ENCODE data around the gene CXCL1.

CXCL1 gene

GRCh38 chr4:73855406-73855805 is 13.8 kb upstream of the CXCL1 start:
- H3K27me3 ChIP-seq (ENCODE audit: control insufficient read depth, insufficient read depth, low read length), result no peaks in the 10 kb centered on the region
- no peaks in the 10 kb centered on the region for H3K4me1 ChIP-seq (ENCODE audit: control insufficient read depth, insufficient read depth, low read length)
- no peak overlapping the region for H3K27ac ChIP-seq (ENCODE audit: low read depth, low read length)
- no peak overlapping the region for H3K4me3 ChIP-seq (ENCODE audit: low read length)
- no peak overlapping the region for H3K9ac ChIP-seq (ENCODE audit: low read length)
- H3K36me3 ChIP-seq (ENCODE audit: control insufficient read depth, insufficient read depth, low read length), result no peaks in the 10 kb centered on the region

GRCh38 chr4:73856518-73856917 is 12.7 kb upstream of the CXCL1 start:
- no peaks in the 10 kb centered on the region for H3K4me1 ChIP-seq (ENCODE audit: control insufficient read depth, insufficient read depth, low read length)
- H3K4me3 ChIP-seq (ENCODE audit: low read length), result no peak overlapping the region
- H3K36me3 ChIP-seq (ENCODE audit: control insufficient read depth, insufficient read depth, low read length), result no peaks in the 10 kb centered on the region
- H3K27ac ChIP-seq (ENCODE audit: low read depth, low read length), result no peak overlapping the region
- no peak overlapping the region for H3K9ac ChIP-seq (ENCODE audit: low read length)
- H3K27me3 ChIP-seq (ENCODE audit: control insufficient read depth, insufficient read depth, low read length), result no peaks in the 10 kb centered on the region

GRCh38 chr4:73859614-73860088 is 9.5 kb upstream of the CXCL1 start:
- Histone ChIP-seq H3K4me1 (ENCODE audit: control insufficient read depth, insufficient read depth, low read length) (no peaks in the 10 kb centered on the region), H3K36me3 (ENCODE audit: control insufficient read depth, insufficient read depth, low read length) (no peaks in the 10 kb centered on the region), H3K27ac (ENCODE audit: low read depth, low read length) (no peak overlapping the region)

GRCh38 chr4:73860181-73860580 is 9.0 kb upstream of the CXCL1 start:
- Histone ChIP-seq H3K36me3 (ENCODE audit: control insufficient read depth, insufficient read depth, low read length) (no peaks in the 10 kb centered on the region), H3K27me3 (ENCODE audit: control insufficient read depth, insufficient read depth, low read length) (no peaks in the 10 kb centered on the region), H3K27ac (ENCODE audit: low read depth, low read length) (no peak overlapping the region), H3K9ac (ENCODE audit: low read length) (no peak overlapping the region), H3K4me1 (ENCODE audit: control insufficient read depth, insufficient read depth, low read length) (no peaks in the 10 kb centered on the region), H3K4me3 (ENCODE audit: low read length) (no peak overlapping the region)

More at GRCh38 chr4:73859614-73860088, 9.5 kb upstream of the CXCL1 start:
- H3K27me3 ChIP-seq (ENCODE audit: control insufficient read depth, insufficient read depth, low read length), result no peaks in the 10 kb centered on the region
- no peak overlapping the region for H3K9ac ChIP-seq (ENCODE audit: low read length)
- H3K4me3 ChIP-seq (ENCODE audit: low read length), result no peak overlapping the region

GRCh38 chr4:73860917-73861316 is 8.3 kb upstream of the CXCL1 start:
- no peak overlapping the region for H3K27ac ChIP-seq (ENCODE audit: low read depth, low read length)
- no peaks in the 10 kb centered on the region for H3K27me3 ChIP-seq (ENCODE audit: control insufficient read depth, insufficient read depth, low read length)
- H3K4me3 ChIP-seq (ENCODE audit: low read length), result no peak overlapping the region
- no peaks in the 10 kb centered on the region for H3K36me3 ChIP-seq (ENCODE audit: control insufficient read depth, insufficient read depth, low read length)
- H3K9ac ChIP-seq (ENCODE audit: low read length), result no peak overlapping the region
- H3K4me1 ChIP-seq (ENCODE audit: control insufficient read depth, insufficient read depth, low read length), result no peaks in the 10 kb centered on the region

GRCh38 chr4:73862322-73862721 is 6.9 kb upstream of the CXCL1 start:
- Histone ChIP-seq H3K4me3 (ENCODE audit: low read length) (no peak overlapping the region), H3K27me3 (ENCODE audit: control insufficient read depth, insufficient read depth, low read length) (no peaks in the 10 kb centered on the region), H3K36me3 (ENCODE audit: control insufficient read depth, insufficient read depth, low read length) (no peaks in the 10 kb centered on the region), H3K27ac (ENCODE audit: low read depth, low read length) (no peak overlapping the region), H3K9ac (ENCODE audit: low read length) (no peak overlapping the region), H3K4me1 (ENCODE audit: control insufficient read depth, insufficient read depth, low read length) (no peaks in the 10 kb centered on the region)

GRCh38 chr4:73864365-73864764 is 4.8 kb upstream of the CXCL1 start:
- no peaks in the 10 kb centered on the region for H3K27me3 ChIP-seq (ENCODE audit: control insufficient read depth, insufficient read depth, low read length)
- H3K36me3 ChIP-seq (ENCODE audit: control insufficient read depth, insufficient read depth, low read length), result no peaks in the 10 kb centered on the region
- H3K9ac ChIP-seq (ENCODE audit: low read length), result no peak overlapping the region
- no peaks in the 10 kb centered on the region for H3K4me1 ChIP-seq (ENCODE audit: control insufficient read depth, insufficient read depth, low read length)
- H3K4me3 ChIP-seq (ENCODE audit: low read length), result no peak overlapping the region
- no peak overlapping the region for H3K27ac ChIP-seq (ENCODE audit: low read depth, low read length)

GRCh38 chr4:73864961-73865360 is 4.2 kb upstream of the CXCL1 start:
- H3K27me3 ChIP-seq (ENCODE audit: control insufficient read depth, insufficient read depth, low read length), result no peaks in the 10 kb centered on the region
- H3K9ac ChIP-seq (ENCODE audit: low read length), result no peak overlapping the region
- no peaks in the 10 kb centered on the region for H3K36me3 ChIP-seq (ENCODE audit: control insufficient read depth, insufficient read depth, low read length)
- H3K27ac ChIP-seq (ENCODE audit: low read depth, low read length), result no peak overlapping the region
- H3K4me3 ChIP-seq (ENCODE audit: low read length), result no peak overlapping the region
- no peaks in the 10 kb centered on the region for H3K4me1 ChIP-seq (ENCODE audit: control insufficient read depth, insufficient read depth, low read length)

- no peak overlapping the region for H3K9ac ChIP-seq (ENCODE audit: low read length)
- no peaks in the 10 kb centered on the region for H3K27me3 ChIP-seq (ENCODE audit: control insufficient read depth, insufficient read depth, low read length)
- no peak overlapping the region for H3K4me3 ChIP-seq (ENCODE audit: low read length)
- no peaks in the 10 kb centered on the region for H3K4me1 ChIP-seq (ENCODE audit: control insufficient read depth, insufficient read depth, low read length)
- no peak overlapping the region for H3K27ac ChIP-seq (ENCODE audit: low read depth, low read length)
- H3K36me3 ChIP-seq (ENCODE audit: control insufficient read depth, insufficient read depth, low read length), result no peaks in the 10 kb centered on the region
Observed at GRCh38 chr4:73865431-73866096, 3.6 kb upstream of the CXCL1 start.

- no peaks in the 10 kb centered on the region for H3K36me3 ChIP-seq (ENCODE audit: control insufficient read depth, insufficient read depth, low read length)
- H3K27me3 ChIP-seq (ENCODE audit: control insufficient read depth, insufficient read depth, low read length), result no peaks in the 10 kb centered on the region
- no peak overlapping the region for H3K27ac ChIP-seq (ENCODE audit: low read depth, low read length)
- H3K9ac ChIP-seq (ENCODE audit: low read length), result no peak overlapping the region
- no peak overlapping the region for H3K4me3 ChIP-seq (ENCODE audit: low read length)
- no peaks in the 10 kb centered on the region for H3K4me1 ChIP-seq (ENCODE audit: control insufficient read depth, insufficient read depth, low read length)
Observed at GRCh38 chr4:73866246-73866645, 2.9 kb upstream of the CXCL1 start.

- Histone ChIP-seq H3K27ac (ENCODE audit: low read depth, low read length) (no peak overlapping the region), H3K4me1 (ENCODE audit: control insufficient read depth, insufficient read depth, low read length) (no peaks in the 10 kb centered on the region), H3K9ac (ENCODE audit: low read length) (no peak overlapping the region), H3K36me3 (ENCODE audit: control insufficient read depth, insufficient read depth, low read length) (no peaks in the 10 kb centered on the region), H3K27me3 (ENCODE audit: control insufficient read depth, insufficient read depth, low read length) (no peaks in the 10 kb centered on the region), H3K4me3 (ENCODE audit: low read length) (no peak overlapping the region)
Observed at GRCh38 chr4:73867783-73868182, 1.4 kb upstream of the CXCL1 start.

- peak overlapping the region; percentile 77 for H3K4me3 ChIP-seq (ENCODE audit: low read length)
- no peak overlapping the region for H3K9ac ChIP-seq (ENCODE audit: low read length)
- no peak overlapping the region for H3K27ac ChIP-seq (ENCODE audit: low read depth, low read length)
- no peaks in the 10 kb centered on the region for H3K36me3 ChIP-seq (ENCODE audit: control insufficient read depth, insufficient read depth, low read length)
- no peaks in the 10 kb centered on the region for H3K4me1 ChIP-seq (ENCODE audit: control insufficient read depth, insufficient read depth, low read length)
- H3K27me3 ChIP-seq (ENCODE audit: control insufficient read depth, insufficient read depth, low read length), result no peaks in the 10 kb centered on the region
Observed at GRCh38 chr4:73868206-73869129, 725 bp upstream of the CXCL1 start.

Measured in rectal smooth muscle tissue (tissue), 1 donor.